Activated CD8-positive, alpha-beta T cell treated with anti-CD3 and anti-CD28 coated beads for 36 hours (primary cell): Measurements from ENCODE around the gene KCNIP1. TPM values are rescaled to one million over a fixed set of nuclear protein-coding genes. Genes with fewer than 3 reads are reported as not detected.

Experiments used
- ATAC-seq: fragments of 200-7000 bp; cut with Tn5 transposase; one replicate; pipeline ENCODE4 v1.10.0; 2021; ENCODE audit warnings: mild to moderate bottlenecking, moderate library complexity
- CTCF ChIA-PET: fragments of 350-600 bp; sonication (Branson Sonifier 250); formaldehyde crosslinking; loops from one replicate; lab custom pipeline; 2021; ENCODE audit warnings: antibody characterized with exemption; lab: Charles Lee
- POLR2A ChIA-PET: fragments of 350-600 bp; sonication (Branson Sonifier 250); formaldehyde crosslinking; loops from one replicate; lab custom pipeline; 2021; ENCODE audit warnings: antibody characterized with exemption; lab: Charles Lee
- DNase-seq: peaks from one replicate; pipeline ENCODE4 v3.0.0-alpha.2; 2020
- H3K27ac Mint-ChIP-seq: one replicate; pipeline ENCODE4 v1.8.0; 2021; ENCODE audit warnings: mild to moderate bottlenecking, mixed read lengths
- H3K27me3 Mint-ChIP-seq: one replicate; pipeline ENCODE4 v1.8.0; 2021; ENCODE audit warnings: mixed read lengths
- H3K36me3 Mint-ChIP-seq: one replicate; pipeline ENCODE4 v1.8.0; 2021; ENCODE audit warnings: low read depth, mixed read lengths
- H3K4me1 Mint-ChIP-seq: one replicate; pipeline ENCODE4 v1.8.0; 2021; ENCODE audit warnings: low read depth, mixed read lengths
- H3K4me3 Mint-ChIP-seq: one replicate; pipeline ENCODE4 v1.8.0; 2021; ENCODE audit warnings: mild to moderate bottlenecking, moderate library complexity, mixed read lengths
- H3K9me3 Mint-ChIP-seq: one replicate; pipeline ENCODE4 v1.8.0; 2021; ENCODE audit warnings: mixed read lengths
- CTCF ChIP-seq: fragments of 200-600 bp; IDR thresholded peaks from one replicate; pipeline ENCODE4 v1.8.0; 2022; ENCODE audit warnings: antibody characterized with exemption, mild to moderate bottlenecking
- intact Hi-C: fragments of 100-400 bp; cut with micrococcal nuclease; formaldehyde crosslinking; loops from one replicate; pipeline ENCODE4 v1.10.0; 2022
- total RNA-seq, 2 experiments: library from RNA; stranded (reverse); gene quantifications; one replicate each; pipeline ENCODE4 v1.2.3, GENCODE V29; 2021

KCNIP1 gene
- total RNA-seq, 2 experiments from 2014 or later = not detected

- ChIA-PET POLR2A (no interaction called here), CTCF (no interaction called here)
- H3K27me3 Mint-ChIP-seq = peaks cover 30% of the 10 kb centered on the region
- ATAC-seq = no peak
- no peaks in the 10 kb centered on the region for H3K9me3 Mint-ChIP-seq
- intact Hi-C loops = no loop called here
- no peak overlapping the region for H3K27ac Mint-ChIP-seq
- H3K4me3 Mint-ChIP-seq = no peak overlapping the region
- DNase-seq = no peak
- no peaks in the 10 kb centered on the region for H3K36me3 Mint-ChIP-seq
- TF ChIP-seq CTCF = no peak
- H3K4me1 Mint-ChIP-seq = peaks cover 6% of the 10 kb centered on the region
These were observed 53.5 kb downstream of the KCNIP1 start for GRCh38 chr5:170557314-170557713.

- Mint-ChIP-seq H3K36me3 (no peaks in the 10 kb centered on the region), H3K4me1 (peaks cover 6% of the 10 kb centered on the region), H3K9me3 (no peaks in the 10 kb centered on the region), H3K27ac (no peak overlapping the region), H3K4me3 (no peak overlapping the region), H3K27me3 (peaks cover 25% of the 10 kb centered on the region)
- CTCF ChIA-PET = no interaction called here
- TF ChIP-seq CTCF = no peak
- no peak for DNase-seq
- ATAC-seq = no peak
- intact Hi-C loops = no loop called here
- POLR2A ChIA-PET = no interaction called here
These were observed 55.5 kb downstream of the KCNIP1 start for GRCh38 chr5:170559296-170559695.

- Mint-ChIP-seq H3K36me3 (no peaks in the 10 kb centered on the region), H3K27me3 (peaks cover 25% of the 10 kb centered on the region), H3K4me3 (no peak overlapping the region), H3K27ac (no peak overlapping the region), H3K4me1 (peaks cover 6% of the 10 kb centered on the region), H3K9me3 (no peaks in the 10 kb centered on the region)
- CTCF ChIA-PET = no interaction called here
- POLR2A ChIA-PET = no interaction called here
- ATAC-seq (no peak), DNase-seq (no peak)
- TF ChIP-seq CTCF = no peak
- intact Hi-C loops = no loop called here
These were observed 57.1 kb downstream of the KCNIP1 start for GRCh38 chr5:170560938-170561337.

GRCh38 chr5:170562166-170562874, 58.5 kb downstream of the KCNIP1 start:
- DNase-seq (no peak), ATAC-seq (no peak)
- CTCF ChIA-PET = no interaction called here
- Mint-ChIP-seq H3K36me3 (no peaks in the 10 kb centered on the region), H3K4me1 (peaks cover 6% of the 10 kb centered on the region), H3K27me3 (peaks cover 29% of the 10 kb centered on the region), H3K4me3 (no peak overlapping the region), H3K27ac (no peak overlapping the region), H3K9me3 (no peaks in the 10 kb centered on the region)
- TF ChIP-seq CTCF = no peak
- intact Hi-C loops = no loop called here
- POLR2A ChIA-PET = interaction anchor here (0.8 to 1.1 kb wide), 2 partner anchors 10 to 13 kb away, joined by 3 read pairs; no protein-coding TSS in a partner anchor

GRCh38 chr5:170562875-170563228, 59.0 kb downstream of the KCNIP1 start:
- CTCF ChIA-PET = interaction anchor here (1.7 kb wide), 1 partner anchor 13 kb away, joined by 4 read pairs; no protein-coding TSS in a partner anchor
- peaks cover 6% of the 10 kb centered on the region for H3K4me1 Mint-ChIP-seq
- TF ChIP-seq CTCF = no peak
- H3K27ac Mint-ChIP-seq = no peak overlapping the region
- DNase-seq (no peak), ATAC-seq (no peak)
- POLR2A ChIA-PET = no interaction called here
- peaks cover 31% of the 10 kb centered on the region for H3K27me3 Mint-ChIP-seq
- no peaks in the 10 kb centered on the region for H3K9me3 Mint-ChIP-seq
- intact Hi-C loops = no loop called here
- no peak overlapping the region for H3K4me3 Mint-ChIP-seq
- no peaks in the 10 kb centered on the region for H3K36me3 Mint-ChIP-seq
